Stomach (tissue), 4 donors: ENCODE results near the gene KCNF1.

ENCODE experiments used
- CTCF ChIP-seq, 7 experiments: fragments of 450-650 bp in 4 of 7; fragments of 200-600 bp in 3 of 7; sonication (generic) in 3 of 7; IDR thresholded peaks; one replicate each; pipeline ENCODE4 v1.5.1; 2016 to 2019; ENCODE audit warnings: antibody characterized with exemption in 7 of 7, control low read depth in 2 of 7, mild to moderate bottlenecking in 1 of 7
- POLR2A ChIP-seq, 4 donors: fragments of 450-650 bp; IDR thresholded peaks; one replicate each; pipeline ENCODE4 v1.6.1; 2016; ENCODE audit warnings: antibody characterized with exemption in 4 of 4, control low read depth in 2 of 4, mild to moderate bottlenecking in 1 of 4, moderate library complexity in 1 of 4

- TF ChIP-seq CTCF (IDR thresholded peaks at IDR 0.05) (no peak), POLR2A (IDR thresholded peaks at IDR 0.05) (no peak)
Observed at GRCh38 chr2:10933700-10934225, 22.0 kb downstream of the KCNF1 start.
